HCT116 (cell line): ENCODE measurements around the gene ACVR1. TPM values are rescaled to one million over a fixed set of nuclear protein-coding genes. Genes with fewer than 3 reads are reported as not detected.

Experiments
- ATAC-seq: fragments of 200-7000 bp; cut with Tn5 transposase; 2 replicates; pipeline ENCODE4 v1.9.1; 2020; ENCODE audit warnings: mild to moderate bottlenecking, moderate library complexity
- BruUV-seq: library from RNA; stranded (reverse); fragments of 400-500 nt; replicated peaks from 2 replicates; lab custom pipeline; 2021; lab: Mats Ljungman, UMichigan
- CTCF ChIA-PET: fragments of 300-600 bp; sonication (Branson Sonifier 250); formaldehyde crosslinking; loops from one replicate; lab custom pipeline; 2021; ENCODE audit warnings: antibody characterized with exemption; lab: Charles Lee
- POLR2A ChIA-PET: fragments of 300-600, 350-600 bp; sonication (Branson Sonifier 250); formaldehyde crosslinking; loops from one replicate; lab custom pipeline; 2021; ENCODE audit warnings: antibody characterized with exemption; lab: Charles Lee
- RAD21 ChIA-PET, 2 experiments: fragments of 300-600 bp; sonication (Branson Sonifier 250); formaldehyde crosslinking; loops; one replicate each; lab custom pipeline; 2023; ENCODE audit warnings: low total read pairs in 2 of 2; ENCODE audit not compliant: uncharacterized antibody in 2 of 2, unreplicated experiment in 2 of 2, low non-redundant PET in 1 of 2; lab: Charles Lee
- DNase-seq: peaks from one replicate; pipeline ENCODE4 v3.0.0-alpha.2; 2010; ENCODE audit warnings: low read depth, low spot score
- H2AFZ ChIP-seq: fragments of 200-600 bp; shearing (Covaris generic), sonication (generic); 2 replicates; pipeline ENCODE4 v1.6.1; 2017; ENCODE audit warnings: low read depth, mixed run types, mixed read lengths, antibody characterized with exemption, low read length; ENCODE audit not compliant: poor library complexity, severe bottlenecking
- H3K27ac ChIP-seq: 2 replicates; pipeline ENCODE4 v1.5.1; 2012; ENCODE audit warnings: low read depth, low read length
- H3K27me3 ChIP-seq: fragments of 200-600 bp; sonication (generic); 2 replicates; pipeline ENCODE4 v1.6.1; 2016; ENCODE audit warnings: mixed run types, low read length, mixed read lengths; ENCODE audit not compliant: insufficient read depth
- H3K36me3 ChIP-seq, 2 experiments: fragments of 200-500 bp in 1 of 2; fragments of 200-600 bp in 1 of 2; sonication (Bioruptor generic) in 1 of 2; sonication (generic) in 1 of 2; 2 replicates each; pipeline versions ENCODE4 v1.5.1 to v1.6.1; 2014 to 2016; ENCODE audit warnings: low read length in 2 of 2, inconsistent platforms in 1 of 2, mixed read lengths in 1 of 2, mixed run types in 1 of 2; ENCODE audit not compliant: insufficient read depth in 2 of 2, control insufficient read depth in 1 of 2
- H3K4me1 ChIP-seq, 2 experiments: fragments of 200-600 bp in 1 of 2; sonication (generic) in 1 of 2; 2 replicates each; pipeline versions ENCODE4 v1.5.1 to v1.6.1; 2012 to 2017; ENCODE audit warnings: low read length in 2 of 2, inconsistent platforms in 1 of 2, mild to moderate bottlenecking in 1 of 2, mixed read lengths in 1 of 2, mixed run types in 1 of 2, moderate library complexity in 1 of 2; ENCODE audit not compliant: insufficient read depth in 2 of 2, control insufficient read depth in 1 of 2
- H3K4me2 ChIP-seq: fragments of 200-600 bp; sonication (generic); 2 replicates; pipeline ENCODE4 v1.6.1; 2017; ENCODE audit warnings: mixed run types, low read length, mixed read lengths
- H3K4me3 ChIP-seq, 2 experiments: fragments of 200-600 bp in 1 of 2; sonication (generic) in 1 of 2; replicated peaks in 1 of 2; 2 replicates each; pipeline ENCODE4 v1.5.1; 2011 to 2016; ENCODE audit warnings: low read length in 2 of 2, control low read depth in 1 of 2, low read depth in 1 of 2, mild to moderate bottlenecking in 1 of 2, mixed read lengths in 1 of 2, mixed run types in 1 of 2
- H3K79me2 ChIP-seq: fragments of 200-600 bp; sonication (generic); 2 replicates; pipeline ENCODE4 v1.6.1; 2017; ENCODE audit warnings: mild to moderate bottlenecking, mixed run types, low read length, moderate library complexity, mixed read lengths; ENCODE audit not compliant: insufficient read depth
- H3K9ac ChIP-seq: fragments of 200-600 bp; sonication (generic); 2 replicates; pipeline ENCODE4 v1.6.1; 2016; ENCODE audit warnings: low read length, mixed read lengths
- H3K9me2 ChIP-seq: fragments of 200-600 bp; sonication (generic), shearing (Covaris generic); 2 replicates; pipeline ENCODE4 v1.6.1; 2017; ENCODE audit warnings: mixed run types, mild to moderate bottlenecking, moderate library complexity; ENCODE audit not compliant: insufficient read depth
- H3K9me3 ChIP-seq, 2 experiments: fragments of 200-500 bp in 1 of 2; fragments of 200-600 bp in 1 of 2; sonication (Bioruptor generic) in 1 of 2; sonication (generic) in 1 of 2; 2 replicates each; pipeline ENCODE4 v1.6.1; 2014 to 2017; ENCODE audit warnings: low read length in 2 of 2, mixed read lengths in 2 of 2, inconsistent platforms in 1 of 2, low read depth in 1 of 2, mild to moderate bottlenecking in 1 of 2, mixed run types in 1 of 2, moderate library complexity in 1 of 2; ENCODE audit not compliant: control insufficient read depth in 1 of 2, insufficient read depth in 1 of 2
- H4K20me1 ChIP-seq: fragments of 200-600 bp; sonication (generic), shearing (Covaris generic); 2 replicates; pipeline ENCODE4 v1.6.1; 2017; ENCODE audit warnings: mixed run types, mild to moderate bottlenecking, moderate library complexity; ENCODE audit not compliant: insufficient read depth
- CBX3 ChIP-seq: IDR thresholded peaks from 2 replicates; pipeline ENCODE4 v1.6.1; 2012; ENCODE audit warnings: low read depth
- CEBPB ChIP-seq: IDR thresholded peaks from 2 replicates; pipeline ENCODE4 v1.6.1; 2012; ENCODE audit warnings: low read depth
- ELF1 ChIP-seq: IDR thresholded peaks from 2 replicates; pipeline ENCODE4 v1.6.1; 2012; ENCODE audit warnings: low read depth, borderline replicate concordance
- JUND ChIP-seq: IDR thresholded peaks from 2 replicates; pipeline ENCODE4 v1.6.1; 2012
- POLR2A ChIP-seq: IDR thresholded peaks from 2 replicates; pipeline ENCODE4 v1.7.0; 2011; ENCODE audit warnings: borderline replicate concordance; ENCODE audit not compliant: insufficient read depth, insufficient read length; ENCODE audit errors: extremely low read depth
- POLR2AphosphoS5 ChIP-seq: IDR thresholded peaks from 2 replicates; pipeline ENCODE4 v1.6.1; 2011; ENCODE audit warnings: mild to moderate bottlenecking, low read depth, low read length, moderate library complexity
- RAD21 ChIP-seq: IDR thresholded peaks from 2 replicates; pipeline ENCODE4 v1.6.1; 2012; ENCODE audit warnings: low read depth, mild to moderate bottlenecking
- REST ChIP-seq: IDR thresholded peaks from 2 replicates; pipeline ENCODE4 v1.6.1; 2012; ENCODE audit warnings: low read depth
- SIN3A ChIP-seq: IDR thresholded peaks from 2 replicates; pipeline ENCODE4 v1.6.1; 2012; ENCODE audit warnings: low read depth
- SRF ChIP-seq: IDR thresholded peaks from 2 replicates; pipeline ENCODE4 v1.6.1; 2012; ENCODE audit warnings: low read depth
- TCF7L2 ChIP-seq: IDR thresholded peaks from 2 replicates; pipeline ENCODE4 v1.7.0; 2011; ENCODE audit warnings: borderline replicate concordance, inconsistent platforms; ENCODE audit not compliant: insufficient read depth, insufficient read length; ENCODE audit errors: extremely low read depth
- intact Hi-C: fragments of 100-400 bp; cut with micrococcal nuclease; formaldehyde crosslinking; loops from 2 replicates; pipeline ENCODE4 v1.10.0; 2022
- total RNA-seq: library from RNA; stranded (reverse); gene quantifications from one replicate; pipeline ENCODE4 v1.2.1, GENCODE V29; 2021; ENCODE audit not compliant: unreplicated experiment
- TF ChIP-seq, protein P1 (sequence below): IDR thresholded peaks from 2 replicates; pipeline ENCODE4 v1.6.1; 2011; ENCODE audit warnings: mild to moderate bottlenecking, low read length, moderate library complexity; ENCODE audit not compliant: insufficient replicate concordance; ENCODE audit errors: extremely low read depth
- TF ChIP-seq, protein P2 (sequence below): IDR thresholded peaks from 2 replicates; pipeline ENCODE4 v1.6.1; 2012

ACVR1 gene
- total RNA-seq, 1 experiment from 2014 or later = 16.9 TPM

DNA sequence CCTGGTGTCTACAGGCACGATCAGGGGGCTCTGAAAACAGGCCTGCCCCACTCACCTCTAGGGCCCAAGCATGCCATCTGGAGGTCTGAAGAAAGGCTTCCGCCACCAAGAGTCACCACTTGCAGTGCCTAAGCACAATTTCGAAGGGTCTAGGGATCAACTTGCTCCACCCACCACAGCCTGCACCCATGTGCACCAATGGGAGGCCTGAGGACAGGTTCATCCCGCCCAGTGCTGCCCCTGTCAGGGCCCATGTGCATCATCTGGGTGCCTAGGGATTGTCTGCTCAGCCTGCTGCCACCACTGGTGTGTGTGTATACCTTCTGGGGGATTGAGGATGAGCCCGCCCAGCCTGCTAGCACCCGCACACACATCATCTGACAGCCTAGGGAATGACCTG is 126.4 kb downstream of the ACVR1 start (continued):
- TF ChIP-seq REST (no peak), CBX3 (no peak), CEBPB (no peak), POLR2AphosphoS5 (no peak)

GRCh38 chr2:157748371-157749142 is 127.6 kb downstream of the ACVR1 start:
- Histone ChIP-seq H3K4me1 (no peaks in the 10 kb centered on the region), H3K9ac (no peak overlapping the region), H3K9me2 (no peaks in the 10 kb centered on the region), H3K27me3 (no peaks in the 10 kb centered on the region), H3K79me2 (no peaks in the 10 kb centered on the region), H3K4me2 (no peak overlapping the region), H3K9me3 (no peaks in the 10 kb centered on the region), H3K4me3 (no peak overlapping the region), H3K36me3 (no peaks in the 10 kb centered on the region; a peak in 1 of 4 replicates), H4K20me1 (no peaks in the 10 kb centered on the region), H2AFZ (no peak overlapping the region), H3K27ac (no peak overlapping the region)
- POLR2A ChIA-PET = no interaction called here
- CTCF ChIA-PET = no interaction called here
- ATAC-seq (no peak), DNase-seq (no peak)
- no TSS peak for BruUV-seq
- RAD21 ChIA-PET = no interaction called here
- intact Hi-C loops = no loop called here
- TF ChIP-seq TCF7L2 = no peak
- no peak for TF ChIP-seq RAD21
- TF ChIP-seq JUND = no peak
- no peak for TF ChIP-seq CBX3
- TF ChIP-seq CEBPB = no peak
- no peak for TF ChIP-seq SRF
- TF ChIP-seq ELF1 = no peak
- no peak for TF ChIP-seq SIN3A
- TF ChIP-seq, protein P1, sequence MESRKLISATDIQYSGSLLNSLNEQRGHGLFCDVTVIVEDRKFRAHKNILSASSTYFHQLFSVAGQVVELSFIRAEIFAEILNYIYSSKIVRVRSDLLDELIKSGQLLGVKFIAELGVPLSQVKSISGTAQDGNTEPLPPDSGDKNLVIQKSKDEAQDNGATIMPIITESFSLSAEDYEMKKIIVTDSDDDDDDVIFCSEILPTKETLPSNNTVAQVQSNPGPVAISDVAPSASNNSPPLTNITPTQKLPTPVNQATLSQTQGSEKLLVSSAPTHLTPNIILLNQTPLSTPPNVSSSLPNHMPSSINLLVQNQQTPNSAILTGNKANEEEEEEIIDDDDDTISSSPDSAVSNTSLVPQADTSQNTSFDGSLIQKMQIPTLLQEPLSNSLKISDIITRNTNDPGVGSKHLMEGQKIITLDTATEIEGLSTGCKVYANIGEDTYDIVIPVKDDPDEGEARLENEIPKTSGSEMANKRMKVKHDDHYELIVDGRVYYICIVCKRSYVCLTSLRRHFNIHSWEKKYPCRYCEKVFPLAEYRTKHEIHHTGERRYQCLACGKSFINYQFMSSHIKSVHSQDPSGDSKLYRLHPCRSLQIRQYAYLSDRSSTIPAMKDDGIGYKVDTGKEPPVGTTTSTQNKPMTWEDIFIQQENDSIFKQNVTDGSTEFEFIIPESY = no peak
- TF ChIP-seq, protein P2, sequence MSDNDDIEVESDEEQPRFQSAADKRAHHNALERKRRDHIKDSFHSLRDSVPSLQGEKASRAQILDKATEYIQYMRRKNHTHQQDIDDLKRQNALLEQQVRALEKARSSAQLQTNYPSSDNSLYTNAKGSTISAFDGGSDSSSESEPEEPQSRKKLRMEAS = no peak
- no peak for TF ChIP-seq POLR2A
